ENCODE data around the gene IRF8. TPM values are rescaled to one million over a fixed set of nuclear protein-coding genes. Genes with fewer than 3 reads are reported as not detected.

The IRF8 gene
- total RNA-seq, 2 donors from 2014 or later, result 1.8 to 21.2 TPM

- WGBS, result 91% methylated on average over 12 of the region's 12 CpGs
- TF ChIP-seq POLR2A (IDR thresholded peaks at IDR 0.05) (no peak), POLR2AphosphoS5 (IDR thresholded peaks at IDR 0.05) (no peak), CTCF (IDR thresholded peaks at IDR 0.05) (no peak)
- Histone ChIP-seq H3K4me3 (no peak overlapping the region), H3K36me3 (no peaks in the 10 kb centered on the region), H3K27me3 (replicated peaks; ENCODE audit: insufficient read depth) (peaks cover 2% of the 10 kb centered on the region), H3K27ac (no peak overlapping the region), H3K4me1 (replicated peaks) (no peaks in the 10 kb centered on the region), H3K9me3 (no peaks in the 10 kb centered on the region)
- intact Hi-C loops (cut with DNase I), result no loop called here
- no peak for DNase-seq (ENCODE audit: low spot score)
These were observed 53.2 kb downstream of the IRF8 start for GRCh38 chr16:85952197-85952596.

- no peak for TF ChIP-seq POLR2A (IDR thresholded peaks at IDR 0.05)
- no peak for TF ChIP-seq CTCF (IDR thresholded peaks at IDR 0.05)
- no peak for TF ChIP-seq POLR2AphosphoS5 (IDR thresholded peaks at IDR 0.05)
- no peak overlapping the region for H3K4me3 ChIP-seq
- no peaks in the 10 kb centered on the region for H3K36me3 ChIP-seq
- DNase-seq (ENCODE audit: low spot score), result no peak
- intact Hi-C loops (cut with DNase I), result no loop called here
- H3K27me3 ChIP-seq (replicated peaks; ENCODE audit: insufficient read depth), result peaks cover 2% of the 10 kb centered on the region
- 91% methylated on average over 5 of the region's 5 CpGs for WGBS
- no peak overlapping the region for H3K27ac ChIP-seq
- H3K9me3 ChIP-seq, result no peaks in the 10 kb centered on the region
- no peaks in the 10 kb centered on the region for H3K4me1 ChIP-seq (replicated peaks)
These were observed 53.8 kb downstream of the IRF8 start for GRCh38 chr16:85952811-85953210.

DNA sequence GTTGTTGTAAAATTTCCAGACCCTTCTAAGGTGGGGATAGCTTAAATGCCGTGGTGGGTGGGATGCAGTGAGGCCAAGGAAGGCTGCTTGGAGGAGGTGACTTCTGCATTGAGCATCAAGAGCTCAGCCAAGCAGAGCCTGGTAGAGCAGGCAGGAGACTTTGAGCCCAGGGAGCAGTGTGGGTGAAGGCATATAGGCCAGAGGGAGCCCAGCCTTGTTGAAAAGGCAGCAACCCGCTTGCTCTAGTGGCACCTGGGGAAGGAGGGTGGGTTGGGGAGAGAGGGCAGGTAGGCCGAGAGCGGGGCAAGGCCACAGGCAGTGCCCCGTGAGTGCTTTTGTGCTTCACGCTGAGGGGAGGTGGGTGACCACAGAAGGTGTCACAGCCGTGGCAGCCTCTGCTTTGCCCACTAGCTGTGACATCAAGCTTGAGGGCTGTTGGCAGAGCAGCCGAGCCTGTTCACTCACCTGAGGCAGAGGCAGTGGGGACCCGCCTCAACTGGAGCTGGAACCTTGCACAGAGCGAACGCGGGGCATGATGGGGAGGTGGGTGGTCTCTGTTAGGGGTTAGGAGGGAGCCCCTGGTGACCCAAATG, 56.1 kb downstream of the IRF8 start:
- H3K4me3 ChIP-seq, result no peak overlapping the region
- no peaks in the 10 kb centered on the region for H3K36me3 ChIP-seq
- WGBS, result 86% methylated on average over 12 of the region's 12 CpGs
- TF ChIP-seq POLR2AphosphoS5 (IDR thresholded peaks at IDR 0.05) (no peak), POLR2A (IDR thresholded peaks at IDR 0.05) (no peak), CTCF (IDR thresholded peaks at IDR 0.05) (no peak)
- no peak for DNase-seq (ENCODE audit: low spot score)
- H3K9me3 ChIP-seq, result no peaks in the 10 kb centered on the region
- H3K4me1 ChIP-seq (replicated peaks), result no peaks in the 10 kb centered on the region
- H3K27ac ChIP-seq, result no peak overlapping the region
- peaks cover 2% of the 10 kb centered on the region for H3K27me3 ChIP-seq (replicated peaks; ENCODE audit: insufficient read depth)
- intact Hi-C loops (cut with DNase I), result no loop called here

GRCh38 chr16:85955566-85955965, 56.6 kb downstream of the IRF8 start:
- Histone ChIP-seq H3K9me3 (no peaks in the 10 kb centered on the region), H3K27ac (no peak overlapping the region), H3K4me1 (replicated peaks) (no peaks in the 10 kb centered on the region), H3K27me3 (replicated peaks; ENCODE audit: insufficient read depth) (peaks cover 2% of the 10 kb centered on the region), H3K4me3 (no peak overlapping the region), H3K36me3 (no peaks in the 10 kb centered on the region)
- intact Hi-C loops (cut with DNase I), result no loop called here
- 47% methylated on average over 11 of the region's 11 CpGs for WGBS
- no peak for TF ChIP-seq POLR2A (IDR thresholded peaks at IDR 0.05)
- no peak for TF ChIP-seq POLR2AphosphoS5 (IDR thresholded peaks at IDR 0.05)
- TF ChIP-seq CTCF (IDR thresholded peaks at IDR 0.05), result no peak
- no peak for DNase-seq (ENCODE audit: low spot score)

DNA sequence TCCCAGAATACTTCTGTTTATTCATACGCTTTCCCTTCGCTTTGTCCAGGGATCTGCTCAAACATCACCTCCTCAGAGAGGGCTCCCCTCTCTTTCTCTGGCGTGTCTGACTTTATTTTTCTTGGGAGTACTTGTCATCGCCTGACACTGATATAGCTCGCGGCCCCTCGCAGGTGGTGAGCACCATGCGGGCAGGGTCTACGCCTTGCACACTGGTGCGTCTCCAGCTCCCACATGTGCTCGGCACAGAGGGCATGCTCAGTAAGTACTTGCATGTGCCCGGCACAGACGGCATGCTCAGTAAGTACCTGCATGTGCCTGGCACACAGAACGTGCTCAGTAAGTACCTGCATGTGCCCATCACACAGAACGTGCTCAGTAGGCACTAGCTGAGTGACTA, 57.5 kb downstream of the IRF8 start:
- WGBS, result 91% methylated on average over 15 of the region's 15 CpGs

More for the DNA sequence above, 57.5 kb downstream of the IRF8 start:
- Histone ChIP-seq H3K27me3 (replicated peaks; ENCODE audit: insufficient read depth) (peaks cover 2% of the 10 kb centered on the region), H3K4me1 (replicated peaks) (no peaks in the 10 kb centered on the region), H3K36me3 (no peaks in the 10 kb centered on the region), H3K9me3 (no peaks in the 10 kb centered on the region), H3K4me3 (no peak overlapping the region), H3K27ac (no peak overlapping the region)
- no peak for DNase-seq (ENCODE audit: low spot score)
- intact Hi-C loops (cut with DNase I), result no loop called here
- TF ChIP-seq POLR2AphosphoS5 (IDR thresholded peaks at IDR 0.05) (no peak), CTCF (IDR thresholded peaks at IDR 0.05) (no peak), POLR2A (IDR thresholded peaks at IDR 0.05) (no peak)
